B cell (primary cell): ENCODE results near the gene SLC8A3. TPM values are rescaled to one million over a fixed set of nuclear protein-coding genes. Genes with fewer than 3 reads are reported as not detected.

Experiments
- ATAC-seq: fragments of 200-7000 bp; cut with Tn5 transposase; one replicate; pipeline ENCODE4 v1.10.0; 2021; ENCODE audit warnings: low read depth, mild to moderate bottlenecking, moderate number of reproducible peaks, moderate library complexity
- CTCF ChIA-PET: fragments of 350-600 bp; sonication (Branson Sonifier 250); formaldehyde crosslinking; loops from one replicate; lab custom pipeline; 2021; ENCODE audit warnings: antibody characterized with exemption, inconsistent platforms; lab: Charles Lee
- POLR2A ChIA-PET: fragments of 350-600 bp; sonication (Branson Sonifier 250); formaldehyde crosslinking; loops from one replicate; lab custom pipeline; 2021; ENCODE audit warnings: antibody characterized with exemption; lab: Charles Lee
- DNase-seq: peaks from one replicate; pipeline ENCODE4 v3.0.0; 2013
- H2AFZ ChIP-seq: 2 replicates; pipeline ENCODE4 v1.6.1; 2012; ENCODE audit warnings: mild to moderate bottlenecking, low read depth, low read length; ENCODE audit not compliant: insufficient read depth, poor library complexity, severe bottlenecking
- H3K27ac ChIP-seq, 2 donors: 1 replicate in 1 of 2; 2 replicates in 1 of 2; pipeline ENCODE4 v1.5.1; 2012 to 2013; ENCODE audit warnings: low read length in 2 of 2, mild to moderate bottlenecking in 2 of 2, moderate library complexity in 1 of 2
- H3K27me3 ChIP-seq, 4 experiments: fragments of 200-600 bp in 1 of 4; sonication (generic) in 1 of 4; replicated peaks in 1 of 4; 1 replicate in 2 of 4; 2 replicates in 2 of 4; pipeline versions ENCODE4 v1.6.1 to v1.7.0; 2013 to 2016; ENCODE audit warnings: low read length in 3 of 4, mild to moderate bottlenecking in 2 of 4, mixed read lengths in 1 of 4, moderate library complexity in 1 of 4; ENCODE audit not compliant: insufficient read depth in 4 of 4, control insufficient read depth in 3 of 4; ENCODE audit errors: control extremely low read depth in 1 of 4
- H3K36me3 ChIP-seq, 2 experiments: replicated peaks in 1 of 2; 1 replicate in 1 of 2; 2 replicates in 1 of 2; pipeline versions ENCODE4 v1.6.1 to v1.7.1; 2013; ENCODE audit warnings: low read length in 1 of 2; ENCODE audit not compliant: insufficient read depth in 2 of 2, control insufficient read depth in 1 of 2; ENCODE audit errors: control extremely low read depth in 1 of 2, extremely low read depth in 1 of 2
- H3K4me1 ChIP-seq, 2 donors: fragments of 200-600 bp in 1 of 2; sonication (generic) in 1 of 2; 1 replicate in 1 of 2; 2 replicates in 1 of 2; pipeline versions ENCODE4 v1.5.1 to v1.6.1; 2013 to 2017; ENCODE audit warnings: low read length in 2 of 2; ENCODE audit not compliant: control insufficient read depth in 2 of 2, insufficient read depth in 2 of 2
- H3K4me2 ChIP-seq: replicated peaks from 2 replicates; pipeline ENCODE3; 2012; ENCODE audit warnings: mild to moderate bottlenecking, low read depth, low read length; ENCODE audit not compliant: poor library complexity, severe bottlenecking
- H3K4me3 ChIP-seq, 5 experiments: fragments of 200-600 bp in 1 of 5; sonication (generic) in 1 of 5; 1 replicate in 3 of 5; 2 replicates in 2 of 5; pipeline versions ENCODE4 v1.5.1 to v1.7.0; 2011 to 2016; ENCODE audit warnings: low read length in 4 of 5, mild to moderate bottlenecking in 4 of 5, low read depth in 2 of 5, control low read depth in 1 of 5, moderate library complexity in 1 of 5; ENCODE audit not compliant: insufficient read depth in 1 of 5; ENCODE audit errors: control extremely low read depth in 1 of 5, extremely low read depth in 1 of 5
- H3K79me2 ChIP-seq: fragments of 200-600 bp; sonication (generic); one replicate; pipeline ENCODE4 v1.6.0; 2016; ENCODE audit warnings: low read length; ENCODE audit not compliant: control insufficient read depth, insufficient read depth
- H3K9ac ChIP-seq: fragments of 200-600 bp; sonication (generic); 2 replicates; pipeline ENCODE4 v1.6.1; 2017; ENCODE audit warnings: mild to moderate bottlenecking, low read length, moderate library complexity
- H3K9me3 ChIP-seq, 3 donors: one replicate each; pipeline versions ENCODE4 v1.6.1 to v1.7.1; 2013; ENCODE audit warnings: low read length in 2 of 3; ENCODE audit not compliant: control insufficient read depth in 2 of 3, insufficient read depth in 1 of 3; ENCODE audit errors: control extremely low read depth in 1 of 3
- H4K20me1 ChIP-seq: 2 replicates; pipeline ENCODE4 v1.6.0; 2012; ENCODE audit warnings: mild to moderate bottlenecking, low read length; ENCODE audit not compliant: insufficient read depth, control insufficient read depth, poor library complexity, severe bottlenecking
- H3K27ac Mint-ChIP-seq: one replicate; pipeline ENCODE4 v1.8.0; 2021; ENCODE audit warnings: mixed read lengths
- H3K27me3 Mint-ChIP-seq: one replicate; pipeline ENCODE4 v1.8.0; 2021; ENCODE audit warnings: mixed read lengths
- H3K4me1 Mint-ChIP-seq: one replicate; pipeline ENCODE4 v1.8.0; 2021; ENCODE audit warnings: mixed read lengths
- H3K4me3 Mint-ChIP-seq: one replicate; pipeline ENCODE4 v1.8.0; 2021; ENCODE audit warnings: mixed read lengths
- H3K9me3 Mint-ChIP-seq: one replicate; pipeline ENCODE4 v1.8.0; 2022; ENCODE audit warnings: mixed read lengths; ENCODE audit not compliant: insufficient read depth
- EZH2 ChIP-seq: IDR thresholded peaks from 2 replicates; pipeline ENCODE4 v1.6.1; 2012; ENCODE audit warnings: borderline replicate concordance, low read depth, mild to moderate bottlenecking, moderate library complexity, low read length; ENCODE audit not compliant: insufficient read depth, poor library complexity, severe bottlenecking
- WGBS: methylation state at CpG from one replicate; pipeline ENCODE4 v1.1.5; 2013; ENCODE audit warnings: missing lambda C conversion rate; ENCODE audit not compliant: insufficient coverage; 5-methylcytosine and 5-hydroxymethylcytosine counted together
- intact Hi-C: fragments of 100-400 bp; cut with micrococcal nuclease; formaldehyde crosslinking; loops from one replicate; pipeline ENCODE4 v1.10.0; 2022
- polyA plus RNA-seq: library from polyadenylated mRNA; depleted of rRNA; stranded (reverse); fragments of >200 nt; gene quantifications from 2 replicates; pipeline ENCODE4 v1.2.3, GENCODE V29; 2012
- total RNA-seq, 2 donors: library from RNA; stranded (reverse); fragments of 120-200 nt in 1 of 2; gene quantifications; 1 replicate in 1 of 2; 2 replicates in 1 of 2; pipeline versions ENCODE4 v1.2.3 to v1.2.4, GENCODE V29; 2013 to 2022
- TF ChIP-seq, protein P1 (sequence below): fragments of 200-600 bp; IDR thresholded peaks from one replicate; pipeline ENCODE4 v1.8.0; 2022; ENCODE audit warnings: antibody characterized with exemption, mild to moderate bottlenecking

The SLC8A3 gene
- total and polyA plus RNA-seq, 2 donors (not counting 1 experiment from before 2014, with no cell fraction given): 0.07 to 0.09 TPM

DNA sequence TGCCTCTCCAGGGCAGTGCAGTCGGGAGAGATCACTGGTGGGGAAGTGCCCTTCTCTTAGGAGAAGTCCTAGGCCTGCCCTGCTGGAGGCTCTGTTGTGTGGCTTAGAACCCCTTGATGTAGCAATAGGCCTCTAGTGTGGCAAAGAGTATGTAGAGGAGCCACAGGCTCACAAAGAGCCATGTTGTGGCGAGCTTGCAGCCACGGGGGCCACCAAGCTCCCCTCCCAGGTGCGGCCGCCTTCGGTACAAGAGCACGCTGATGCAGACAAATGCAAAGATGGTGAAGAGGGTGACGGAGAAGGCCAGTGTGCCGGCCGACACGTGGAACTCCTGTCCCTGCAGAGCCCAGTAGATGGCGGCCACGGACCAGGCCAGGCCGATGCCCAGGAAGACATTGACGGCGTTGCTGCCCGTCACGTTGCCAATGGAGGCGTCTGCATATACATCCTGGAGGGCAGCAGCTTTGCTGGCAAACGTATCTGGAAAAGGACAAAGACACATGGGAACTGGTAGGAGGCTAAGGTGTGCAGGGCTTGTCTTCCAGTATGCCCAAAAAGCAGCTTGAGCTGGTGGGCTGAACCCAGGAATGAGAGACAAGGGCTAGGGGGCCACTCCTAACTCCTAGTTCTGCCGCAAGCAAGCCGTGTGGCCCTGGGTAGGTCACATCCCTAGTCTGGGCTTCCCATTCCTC, 142.8 kb downstream of the SLC8A3 start:
- Mint-ChIP-seq H3K9me3 (no peaks in the 10 kb centered on the region), H3K27ac (no peak overlapping the region), H3K4me3 (no peak overlapping the region), H3K27me3 (peaks cover 34% of the 10 kb centered on the region), H3K4me1 (no peaks in the 10 kb centered on the region)
- Histone ChIP-seq H3K4me2 (no peak overlapping the region), H3K9ac (no peak overlapping the region), H3K27me3 (no peaks in the 10 kb centered on the region), H3K27ac (no peak overlapping the region), H3K4me3 (no peak overlapping the region), H4K20me1 (no peaks in the 10 kb centered on the region), H3K9me3 (no peaks in the 10 kb centered on the region), H2AFZ (no peak overlapping the region), H3K4me1 (no peaks in the 10 kb centered on the region), H3K36me3 (no peaks in the 10 kb centered on the region), H3K79me2 (no peaks in the 10 kb centered on the region)
- POLR2A ChIA-PET: no interaction called here
- no peak for TF ChIP-seq EZH2
- TF ChIP-seq, protein P1, sequence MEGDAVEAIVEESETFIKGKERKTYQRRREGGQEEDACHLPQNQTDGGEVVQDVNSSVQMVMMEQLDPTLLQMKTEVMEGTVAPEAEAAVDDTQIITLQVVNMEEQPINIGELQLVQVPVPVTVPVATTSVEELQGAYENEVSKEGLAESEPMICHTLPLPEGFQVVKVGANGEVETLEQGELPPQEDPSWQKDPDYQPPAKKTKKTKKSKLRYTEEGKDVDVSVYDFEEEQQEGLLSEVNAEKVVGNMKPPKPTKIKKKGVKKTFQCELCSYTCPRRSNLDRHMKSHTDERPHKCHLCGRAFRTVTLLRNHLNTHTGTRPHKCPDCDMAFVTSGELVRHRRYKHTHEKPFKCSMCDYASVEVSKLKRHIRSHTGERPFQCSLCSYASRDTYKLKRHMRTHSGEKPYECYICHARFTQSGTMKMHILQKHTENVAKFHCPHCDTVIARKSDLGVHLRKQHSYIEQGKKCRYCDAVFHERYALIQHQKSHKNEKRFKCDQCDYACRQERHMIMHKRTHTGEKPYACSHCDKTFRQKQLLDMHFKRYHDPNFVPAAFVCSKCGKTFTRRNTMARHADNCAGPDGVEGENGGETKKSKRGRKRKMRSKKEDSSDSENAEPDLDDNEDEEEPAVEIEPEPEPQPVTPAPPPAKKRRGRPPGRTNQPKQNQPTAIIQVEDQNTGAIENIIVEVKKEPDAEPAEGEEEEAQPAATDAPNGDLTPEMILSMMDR: no peak
- no peak for DNase-seq
- CTCF ChIA-PET: interaction anchor here (0.6 kb wide), 1 partner anchor 40 kb away, joined by 3 read pairs; no protein-coding TSS in a partner anchor
- ATAC-seq: no peak
- 81% methylated on average over 22 of the region's 22 CpGs for WGBS
- intact Hi-C loops: no loop called here

DNA sequence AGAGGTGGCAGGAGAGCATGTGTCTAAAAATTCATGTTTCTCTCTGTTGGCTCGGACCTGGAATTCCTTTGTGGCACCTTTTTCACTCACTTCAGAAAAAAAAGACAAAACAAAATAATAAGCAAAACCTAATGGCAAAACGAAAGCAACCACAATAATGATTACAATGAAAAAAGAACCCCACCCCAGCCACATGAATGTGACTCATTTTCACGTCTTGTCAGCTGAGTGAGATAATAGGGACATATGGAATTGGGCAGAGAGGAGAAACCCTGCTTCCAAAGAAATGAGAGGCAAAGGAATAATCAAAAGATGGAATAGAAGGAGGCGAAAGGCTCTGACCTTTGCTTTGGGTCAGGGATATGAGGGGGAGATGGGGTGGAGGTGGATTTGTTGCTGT, 143.4 kb downstream of the SLC8A3 start:
- H3K4me3 ChIP-seq: no peak overlapping the region
- H3K9me3 Mint-ChIP-seq: no peaks in the 10 kb centered on the region
- H3K27ac Mint-ChIP-seq: no peak overlapping the region
- no peaks in the 10 kb centered on the region for H3K4me1 Mint-ChIP-seq
- H3K9me3 ChIP-seq: no peaks in the 10 kb centered on the region
- H3K36me3 ChIP-seq: no peaks in the 10 kb centered on the region
- DNase-seq (no peak), ATAC-seq (no peak)
- WGBS: 70% methylated on average over 2 of the region's 4 CpGs
- no peaks in the 10 kb centered on the region for H4K20me1 ChIP-seq
- POLR2A ChIA-PET: no interaction called here
- no peaks in the 10 kb centered on the region for H3K4me1 ChIP-seq
- H3K27me3 ChIP-seq: no peaks in the 10 kb centered on the region
- H3K4me3 Mint-ChIP-seq: no peak overlapping the region
- no peak overlapping the region for H3K27ac ChIP-seq
- no peak for TF ChIP-seq EZH2
- TF ChIP-seq, protein P1: no peak
- peaks cover 37% of the 10 kb centered on the region for H3K27me3 Mint-ChIP-seq
- CTCF ChIA-PET: no interaction called here
- no peak overlapping the region for H3K4me2 ChIP-seq
- no peak overlapping the region for H3K9ac ChIP-seq
- no peak overlapping the region for H2AFZ ChIP-seq
- no peaks in the 10 kb centered on the region for H3K79me2 ChIP-seq
- intact Hi-C loops: no loop called here
